GM23248 (cell line): ENCODE measurements around the gene MESD.

Source experiments
- EZH2 ChIP-seq: fragments of 200-600 bp; sonication (generic); IDR thresholded peaks from 2 replicates; pipeline ENCODE4 v1.6.1; 2018; ENCODE audit warnings: antibody characterized with exemption, mild to moderate bottlenecking; ENCODE audit not compliant: insufficient read depth, poor library complexity, severe bottlenecking
- EZH2phosphoT487 ChIP-seq: fragments of 200-600 bp; sonication (generic); IDR thresholded peaks from 2 replicates; pipeline ENCODE4 v1.6.1; 2018; ENCODE audit warnings: antibody characterized with exemption, moderate library complexity, mild to moderate bottlenecking, low read depth; ENCODE audit not compliant: insufficient read depth

GRCh38 chr15:81002009-81002330 lies 12.4 kb upstream of the MESD start:
- TF ChIP-seq EZH2phosphoT487 (no peak), EZH2 (no peak)
